SW 1271 (cell line): ENCODE data around the gene PDIK1L.
A peak's percentile ranks its signal among the peaks of the same experiment; 100 is the strongest.

ENCODE experiments used
- DNase-seq, 2 experiments: peaks; one replicate each; lab custom pipeline; 2025; lab: John Stamatoyannopoulos, UW

Gene PDIK1L

DNA sequence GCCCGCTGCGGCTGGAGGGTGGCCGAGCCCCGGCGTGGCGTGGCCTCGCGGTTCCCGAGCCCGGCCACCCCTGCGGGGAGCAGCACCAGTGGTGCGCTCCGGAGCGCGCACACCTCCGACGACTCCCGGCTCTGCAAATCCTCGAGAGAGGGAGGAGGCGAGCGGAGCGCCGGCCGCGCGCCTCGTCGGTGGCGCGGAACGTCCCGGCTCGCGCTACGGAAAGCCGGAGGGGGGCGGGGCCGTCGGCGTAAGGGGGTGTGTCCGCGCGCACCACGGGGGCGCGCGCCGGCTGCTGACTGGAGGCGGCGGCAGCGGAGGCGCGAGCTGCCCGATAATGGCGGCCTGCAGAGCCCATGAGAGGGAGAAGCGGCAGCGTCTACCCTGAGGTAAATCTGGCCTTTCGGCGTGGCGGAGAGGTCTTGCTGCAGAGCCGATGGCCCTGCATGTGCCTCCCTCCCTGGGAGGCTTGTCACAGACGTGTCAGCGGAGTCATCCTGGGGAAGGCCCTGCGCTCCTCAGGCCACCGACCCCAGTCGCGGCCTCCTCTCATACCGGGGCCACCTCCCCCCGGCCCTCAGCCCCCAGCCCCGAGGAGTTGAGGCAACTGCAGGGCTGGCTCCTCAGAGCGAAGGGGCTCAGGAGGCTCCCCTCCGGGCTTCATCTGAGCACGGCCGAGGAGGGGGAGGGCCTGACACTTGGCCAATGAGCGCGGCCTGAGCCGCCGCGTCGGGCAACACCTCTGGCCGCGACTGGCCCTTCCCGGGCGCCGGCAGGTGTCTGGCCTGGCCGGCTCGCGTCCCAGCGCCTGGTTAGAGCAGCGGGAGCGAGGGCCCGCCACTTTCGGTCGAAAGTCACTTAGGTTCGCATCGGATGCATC, at the start of gene PDIK1L:
Gene PDIK1L (plus strand): TSS at position 295 of the 877 bp plus-strand sequence. CDS start 2,485 bp downstream, outside the sequence.
- peak; percentile 69 to 82 for DNase-seq

DNA sequence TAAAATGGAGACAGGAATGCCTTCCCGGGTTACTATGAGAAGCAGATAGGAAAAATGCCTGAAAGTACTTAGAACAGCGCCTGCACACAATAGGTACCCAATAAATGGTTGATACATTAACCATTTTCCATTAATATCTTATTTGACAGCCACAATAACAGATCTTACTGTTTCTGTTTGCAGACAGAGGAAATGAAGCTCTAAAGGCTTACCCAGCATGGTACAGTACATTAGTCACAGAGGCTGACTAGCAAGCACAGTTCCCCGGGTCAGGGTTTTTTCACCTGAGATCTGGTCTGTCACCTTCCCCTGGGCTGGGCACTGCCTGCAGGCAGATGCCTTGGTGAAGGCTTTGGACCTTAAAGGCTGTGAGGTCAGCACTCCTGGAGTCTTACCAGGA, 47.1 kb upstream of the PDIK1L start:
- DNase-seq, result no peak

DNA sequence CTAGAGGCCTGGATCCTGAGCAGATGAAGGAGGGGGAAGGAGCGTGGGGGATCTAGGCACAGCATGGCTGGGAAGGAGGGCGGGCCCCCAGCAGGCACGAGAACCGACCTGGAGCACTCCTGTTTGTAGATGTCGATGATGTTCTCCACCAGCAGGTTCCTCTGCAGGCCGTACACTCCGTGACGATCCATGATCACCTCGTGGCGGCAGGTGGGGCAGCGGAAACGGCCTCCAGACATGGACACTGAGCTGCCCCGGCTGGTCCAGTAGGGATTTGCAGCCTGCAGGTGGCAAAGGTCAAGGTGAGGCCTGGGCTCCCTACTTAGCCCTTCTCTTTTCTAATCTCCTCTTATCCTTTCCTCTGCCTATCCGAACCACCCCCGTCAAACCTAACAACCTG, 45.5 kb upstream of the PDIK1L start:
- DNase-seq, result no peak

DNA sequence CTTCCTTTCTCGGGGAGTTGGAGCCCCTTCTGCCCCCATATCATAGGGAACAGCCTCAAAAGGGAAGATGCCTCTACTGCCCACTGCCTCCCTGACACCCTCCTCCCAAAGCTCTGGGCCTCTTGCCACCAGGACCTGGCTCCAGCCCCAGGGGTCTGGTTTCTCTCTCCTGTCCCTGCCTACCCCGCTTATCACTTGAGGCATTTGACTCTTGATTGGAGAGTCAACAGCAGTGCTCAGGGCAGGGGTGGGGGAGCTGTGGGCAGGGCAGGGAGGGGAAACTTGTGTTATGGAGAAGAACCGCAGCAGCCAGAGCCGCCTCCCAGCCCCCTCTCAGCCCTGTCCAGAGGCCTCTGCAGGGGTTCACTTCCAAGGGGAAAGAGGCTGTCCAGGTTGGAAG, 44.8 kb upstream of the PDIK1L start:
- DNase-seq, result no peak

DNA sequence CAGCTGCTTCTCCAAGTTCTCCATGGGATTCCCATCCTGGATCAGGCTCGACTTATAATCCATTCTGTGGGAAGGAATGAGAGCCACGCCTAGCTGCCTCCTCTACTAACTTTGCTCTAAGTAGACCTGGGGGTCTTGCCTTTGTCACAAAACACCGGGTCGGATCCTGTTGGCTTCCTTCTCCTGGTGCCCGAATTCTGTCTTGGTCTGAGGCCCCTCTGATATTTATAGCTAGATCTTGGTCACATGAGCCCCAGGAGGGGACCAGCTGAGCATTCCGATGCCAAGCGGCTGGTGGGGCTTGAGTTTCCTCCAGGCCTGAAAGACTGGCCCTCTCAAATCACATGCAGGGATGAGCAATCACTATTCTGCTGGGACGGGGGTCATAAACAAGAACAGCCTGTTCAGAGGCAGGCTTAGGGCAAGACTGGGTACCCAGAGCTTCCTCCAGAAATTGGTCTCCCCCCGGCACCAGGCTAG, 44.2 kb upstream of the PDIK1L start, which contains the start of gene TRIM63:
Gene TRIM63 (minus strand): TSS at position 199 of the 480 bp plus-strand sequence. CDS start 136 bp downstream, at position 63.
- no peak for DNase-seq

DNA sequence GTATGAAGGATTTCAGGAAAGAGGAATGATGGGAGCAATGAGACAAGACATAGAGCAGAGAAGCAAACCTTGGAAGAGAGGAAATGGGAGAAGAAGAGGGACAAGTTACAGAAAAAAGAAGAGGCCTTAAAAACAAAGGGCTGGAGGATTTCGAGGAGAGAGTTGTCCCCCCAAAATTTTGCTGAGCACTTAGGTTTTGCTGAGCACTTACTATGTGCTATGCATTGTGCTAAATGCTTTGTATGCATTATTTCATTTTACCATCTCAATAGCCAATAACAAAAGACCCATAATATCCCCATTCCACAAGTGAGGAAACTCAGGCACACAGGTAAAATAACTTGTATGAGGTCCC, 41.7 kb upstream of the PDIK1L start:
- DNase-seq, result no peak

DNA sequence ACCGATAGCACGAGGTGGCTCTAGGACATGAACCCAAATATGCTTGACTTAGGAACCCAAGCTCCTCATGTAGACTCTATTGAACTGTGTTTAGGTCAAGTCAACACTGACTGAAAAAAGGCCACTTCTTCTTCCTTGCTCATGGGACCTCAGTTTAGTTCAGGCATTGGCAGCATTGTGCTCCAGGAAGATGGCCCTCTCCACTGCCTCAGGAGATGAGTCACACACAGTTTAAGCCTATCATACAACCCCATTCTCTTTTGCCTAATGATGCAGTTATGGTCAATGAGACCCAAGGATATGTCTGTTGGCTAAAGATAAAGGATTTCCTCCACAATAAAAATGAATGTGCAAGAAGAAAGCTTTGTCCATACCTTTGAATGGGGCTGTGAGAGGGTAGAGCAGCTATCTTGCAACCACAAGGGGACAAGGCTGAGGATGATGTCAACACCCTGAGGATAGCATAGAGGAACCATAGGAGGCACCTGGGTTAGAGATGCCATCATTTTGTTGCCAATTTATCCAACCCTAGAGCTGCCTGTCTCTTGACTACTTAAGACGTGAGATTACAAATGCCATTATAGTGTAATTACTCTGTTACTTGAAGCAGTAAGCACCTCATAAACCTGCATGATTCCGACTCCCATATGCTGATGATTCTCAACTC, 41.2 kb upstream of the PDIK1L start:
- DNase-seq, result no peak

DNA sequence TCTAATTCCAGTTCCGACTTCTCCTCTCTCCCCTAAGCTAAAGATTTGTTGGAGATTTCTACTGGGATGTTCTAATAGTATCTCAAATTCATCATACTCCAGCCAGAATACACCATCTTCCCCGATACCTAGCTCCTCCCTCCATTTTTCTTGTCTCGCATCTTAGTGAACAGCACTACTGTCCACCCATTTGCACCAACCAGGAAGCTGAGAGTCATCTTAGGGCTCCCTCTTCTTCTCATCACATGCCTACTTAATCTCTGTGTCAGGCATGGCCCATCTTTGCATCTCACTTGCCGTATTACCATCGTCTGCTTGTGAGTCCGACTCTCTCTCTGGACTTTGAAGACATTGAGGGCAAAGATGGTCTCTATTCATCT, 40.7 kb upstream of the PDIK1L start:
- DNase-seq, result no peak

DNA sequence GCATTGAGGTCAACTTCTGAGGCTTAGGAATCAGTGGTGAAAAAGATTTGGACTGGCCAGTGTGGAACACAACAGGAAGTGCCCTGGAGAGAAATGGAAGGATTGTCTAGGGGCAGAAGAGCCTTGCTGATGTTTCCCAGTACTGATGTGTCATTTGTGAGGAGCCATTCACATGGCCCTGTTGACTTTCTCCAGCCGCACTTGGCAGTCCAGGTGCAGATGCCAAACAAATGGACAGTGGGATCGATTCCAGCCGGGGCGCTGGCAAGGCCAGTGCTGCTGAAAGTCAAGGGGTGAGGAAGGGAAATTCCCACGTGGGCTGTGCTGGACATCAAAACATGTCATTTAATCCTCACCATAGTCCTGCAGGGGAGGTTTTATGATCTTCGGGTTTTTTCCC, 39.3 kb upstream of the PDIK1L start:
- DNase-seq, result no peak

DNA sequence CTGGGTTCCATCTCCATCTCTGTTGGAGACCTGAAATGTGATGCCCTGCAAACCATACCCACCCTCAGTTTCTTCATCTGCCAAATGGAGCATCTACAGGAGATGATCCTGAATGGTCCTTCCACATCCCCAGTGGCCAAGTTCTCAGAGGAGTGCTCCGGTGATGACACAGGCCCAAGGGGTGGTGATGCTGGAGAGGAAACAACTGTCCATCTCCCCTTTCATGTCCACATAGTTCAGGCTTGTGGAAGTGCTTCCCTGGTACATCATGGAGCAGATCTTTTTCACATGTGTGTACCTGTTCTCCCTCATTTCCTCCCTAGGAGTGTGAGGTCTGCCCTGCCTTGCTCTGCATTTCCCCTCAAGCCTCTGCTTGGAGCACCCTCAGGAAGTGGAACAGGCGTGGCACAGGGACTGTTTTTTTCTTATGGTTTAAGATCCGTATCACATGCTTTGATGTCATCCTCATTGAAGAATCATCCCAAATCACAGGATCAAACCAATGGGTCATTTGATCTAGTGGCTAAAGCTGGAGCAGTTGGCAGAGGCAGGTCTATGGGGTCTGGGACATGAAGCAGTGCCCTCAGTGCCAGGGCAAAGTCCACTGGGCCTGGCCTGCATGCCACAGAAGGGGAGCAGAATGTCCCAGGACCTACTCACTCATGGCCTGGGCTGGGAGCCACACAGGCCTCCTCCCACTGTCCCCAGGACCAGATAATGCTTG, 36.0 kb upstream of the PDIK1L start:
- DNase-seq, result no peak

DNA sequence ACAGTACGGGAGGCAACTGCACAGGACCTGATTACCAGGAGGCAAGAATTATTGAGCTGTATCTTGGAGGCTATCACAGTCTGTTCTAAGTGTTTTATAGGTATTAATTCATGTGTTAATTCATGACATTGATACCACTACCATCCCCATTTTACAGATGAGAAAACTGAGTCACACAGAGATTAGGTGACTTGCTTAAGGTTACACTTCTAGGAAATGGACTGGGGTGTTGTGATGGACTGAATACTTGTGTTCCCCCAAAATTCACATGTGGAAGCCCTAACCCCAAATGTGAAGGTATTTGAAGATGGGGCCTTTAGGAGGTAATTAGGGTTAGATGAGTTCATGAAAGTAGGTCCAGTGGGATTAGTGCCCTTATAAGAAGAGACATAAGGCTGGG, 34.1 kb upstream of the PDIK1L start:
- DNase-seq, result no peak

DNA sequence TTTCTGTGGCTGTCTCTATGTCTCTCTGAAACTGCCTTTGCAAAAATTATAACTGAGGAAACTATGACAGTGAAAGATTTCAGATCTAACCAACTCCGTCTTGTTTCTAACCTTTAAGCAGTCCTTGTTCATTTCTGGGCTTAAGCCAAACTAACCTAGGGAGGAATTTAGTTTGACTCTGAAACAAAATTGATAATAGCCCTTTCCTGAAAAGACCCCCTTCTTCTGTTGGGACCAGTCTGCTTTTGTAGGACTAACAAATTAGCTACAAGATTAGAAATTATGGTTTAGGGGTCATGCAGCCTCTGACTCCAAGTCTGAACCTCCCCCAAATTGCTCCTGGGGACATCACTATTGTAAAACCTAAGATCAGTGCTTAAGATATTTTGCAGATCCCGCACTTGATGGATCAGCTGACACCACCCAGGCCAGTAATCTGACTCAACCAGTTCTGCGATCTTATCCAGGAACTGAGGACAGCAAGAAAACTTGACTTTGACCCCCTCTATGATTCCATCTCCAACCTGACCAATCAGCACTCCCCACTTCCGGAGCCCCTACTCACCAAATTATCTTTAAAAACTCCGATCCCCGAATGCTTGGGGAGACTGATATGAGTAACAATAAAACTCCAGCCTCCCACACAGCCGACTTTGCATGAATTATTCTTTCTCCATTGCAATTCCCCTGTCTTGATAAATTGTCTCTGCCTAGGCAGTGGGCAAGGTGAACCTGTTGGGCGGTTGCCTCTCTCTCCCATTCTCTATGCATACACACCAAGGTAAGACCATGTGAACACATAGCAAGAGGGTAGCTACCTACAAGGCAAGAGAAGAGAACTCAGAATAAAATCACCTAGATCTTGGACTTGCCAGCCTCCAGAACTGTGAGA, 33.1 kb upstream of the PDIK1L start:
- DNase-seq, result no peak

DNA sequence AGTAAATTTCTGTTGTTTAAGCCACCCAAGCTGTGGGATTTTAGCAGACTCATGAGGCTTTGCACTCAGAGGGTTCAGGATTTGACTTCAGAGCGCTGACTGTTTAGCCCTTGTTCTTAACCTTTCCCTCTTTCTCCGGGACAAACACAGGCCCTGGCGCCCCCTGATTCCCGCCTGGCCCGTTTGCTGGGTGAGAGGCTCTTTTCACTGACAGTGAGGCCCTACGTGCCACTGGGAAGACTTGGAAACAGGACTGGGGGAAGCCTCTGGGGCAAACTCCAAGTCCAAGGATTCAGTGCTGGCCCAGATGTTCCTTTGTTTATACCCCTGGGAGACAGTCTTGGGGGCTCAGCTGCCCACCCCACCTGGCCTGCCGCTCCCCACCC, 32.5 kb upstream of the PDIK1L start:
- DNase-seq, result no peak

DNA sequence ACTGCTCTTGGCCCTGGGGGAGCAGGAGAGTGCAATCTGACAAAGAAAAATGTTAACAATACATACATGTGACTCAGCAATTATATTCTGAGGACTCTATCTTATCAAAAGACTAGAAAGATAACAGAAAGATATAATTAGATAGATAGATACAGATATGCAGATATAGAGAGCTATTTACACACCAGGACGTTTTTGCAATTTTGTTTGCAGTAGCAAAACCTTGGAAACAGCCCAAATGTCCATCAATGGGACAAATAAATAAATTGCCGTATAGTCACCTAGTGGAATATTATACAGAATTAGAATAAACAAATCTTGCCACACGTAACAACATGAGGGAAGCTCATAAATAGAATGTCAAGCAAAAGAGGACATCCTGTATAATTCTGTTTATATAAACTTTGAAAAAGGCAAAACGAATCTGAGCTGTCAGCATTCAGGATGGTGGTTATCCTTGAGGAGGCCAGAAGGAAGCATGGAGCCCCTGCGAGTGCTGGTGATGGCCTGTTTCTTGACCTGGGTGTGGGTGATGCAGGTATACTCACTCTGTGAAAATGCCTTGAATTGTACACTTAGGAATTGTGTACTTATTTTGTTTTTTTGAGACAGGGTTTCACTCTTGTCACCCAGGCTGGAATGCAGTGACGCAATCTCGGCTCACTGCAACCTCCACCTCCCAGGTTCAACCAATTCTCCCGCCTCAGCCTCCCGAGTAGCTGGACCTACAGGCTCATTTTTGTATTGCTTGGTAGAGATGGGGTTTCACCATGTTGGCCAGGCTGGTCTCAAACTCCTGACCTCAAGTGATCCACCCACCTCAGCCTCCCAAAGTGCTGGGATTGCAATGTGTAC, 31.4 kb upstream of the PDIK1L start:
- no peak for DNase-seq

DNA sequence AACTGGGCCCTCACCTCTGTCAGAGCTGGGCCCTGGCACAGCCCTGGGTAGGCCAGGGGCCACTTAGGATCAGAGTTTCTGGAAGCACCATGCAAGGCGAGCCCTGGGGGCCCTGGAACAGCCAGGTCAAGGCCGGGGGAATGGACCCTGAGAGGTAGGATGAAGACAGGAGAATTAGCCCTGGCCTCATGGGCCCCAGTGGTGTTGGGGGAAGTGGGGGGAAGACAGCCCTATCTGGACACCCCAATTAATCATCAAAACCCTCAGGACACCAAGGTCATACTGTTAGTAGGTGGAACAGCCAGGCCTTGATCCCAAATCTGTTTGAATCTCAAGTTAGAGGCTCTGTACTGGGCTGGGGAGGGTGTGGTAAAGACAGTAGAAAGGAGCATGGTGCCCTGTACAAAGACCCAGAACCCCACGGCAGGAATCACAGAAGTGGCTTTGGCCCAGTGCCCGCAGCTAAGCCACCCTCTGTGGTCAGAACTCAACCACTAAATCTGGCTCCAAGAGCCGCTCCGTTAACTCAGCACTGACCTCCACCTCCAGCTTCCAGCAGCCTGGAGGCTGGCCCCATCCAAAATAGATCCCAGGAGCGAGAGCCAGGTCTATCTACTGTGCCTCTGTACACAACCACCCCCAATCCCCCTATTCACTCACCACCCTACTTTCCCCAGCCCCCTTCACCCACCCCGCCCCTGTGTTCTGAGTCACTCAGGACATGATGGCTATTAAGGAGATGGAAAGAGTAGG, 30.2 kb upstream of the PDIK1L start:
- DNase-seq, result no peak

DNA sequence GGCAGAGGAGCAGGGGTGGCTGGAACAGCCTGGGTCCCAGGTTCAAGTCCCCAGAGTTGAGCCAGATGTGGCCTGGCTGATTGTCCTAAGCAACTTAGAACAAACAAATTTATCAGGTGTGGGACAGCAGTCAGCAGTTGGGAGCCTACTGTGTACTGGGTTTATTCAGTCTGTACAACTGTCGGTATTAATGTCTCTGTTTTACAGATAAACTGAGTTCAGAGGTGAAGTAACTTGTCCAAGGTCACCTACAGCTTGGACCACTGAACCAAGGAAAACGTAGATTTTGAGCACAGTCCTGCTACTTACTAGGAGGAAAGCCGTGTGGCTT, 29.6 kb upstream of the PDIK1L start:
- DNase-seq, result no peak

DNA sequence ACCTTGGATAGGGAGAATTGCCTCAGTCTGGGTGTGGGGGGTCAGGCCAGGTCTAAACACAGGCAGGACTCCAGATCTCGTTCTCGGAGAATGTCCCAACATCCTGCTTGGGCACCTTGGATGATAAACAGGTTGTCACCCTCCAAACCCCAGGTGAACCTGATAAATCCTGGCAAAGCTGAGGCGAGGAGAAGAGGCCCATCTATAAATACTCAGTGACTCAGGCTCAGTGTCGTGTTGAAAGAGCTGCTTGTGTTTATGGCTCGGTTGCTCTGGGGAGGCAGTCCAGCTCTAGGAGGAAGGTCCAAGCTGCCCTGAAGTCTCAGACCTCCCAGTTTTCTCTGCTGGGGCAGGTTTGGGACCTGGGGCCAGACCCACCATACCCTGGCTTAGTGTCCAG, 28.4 kb upstream of the PDIK1L start:
- DNase-seq, result no peak

DNA sequence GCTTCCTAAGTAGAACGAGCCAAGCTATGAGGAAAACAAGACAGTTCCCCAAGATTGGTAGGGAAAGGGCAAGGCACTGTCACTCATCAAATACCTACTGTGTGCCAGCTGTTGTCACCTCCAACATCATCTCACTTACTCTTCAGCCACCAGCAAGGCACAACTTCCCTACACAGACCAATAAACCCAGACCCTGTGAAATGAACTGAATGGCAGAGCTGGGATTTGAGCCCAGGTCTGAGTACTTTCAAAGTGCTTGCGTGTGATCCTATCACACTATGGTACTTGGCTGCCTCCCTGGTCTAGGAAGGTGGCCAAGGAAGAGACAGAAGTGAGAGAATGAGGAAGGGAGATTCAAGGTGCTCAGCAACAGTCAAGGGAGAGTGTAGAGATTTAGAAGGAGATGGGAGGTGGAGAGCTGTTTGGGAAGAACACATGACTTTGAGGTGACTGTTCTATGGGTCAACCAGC, 27.5 kb upstream of the PDIK1L start:
- DNase-seq, result no peak

DNA sequence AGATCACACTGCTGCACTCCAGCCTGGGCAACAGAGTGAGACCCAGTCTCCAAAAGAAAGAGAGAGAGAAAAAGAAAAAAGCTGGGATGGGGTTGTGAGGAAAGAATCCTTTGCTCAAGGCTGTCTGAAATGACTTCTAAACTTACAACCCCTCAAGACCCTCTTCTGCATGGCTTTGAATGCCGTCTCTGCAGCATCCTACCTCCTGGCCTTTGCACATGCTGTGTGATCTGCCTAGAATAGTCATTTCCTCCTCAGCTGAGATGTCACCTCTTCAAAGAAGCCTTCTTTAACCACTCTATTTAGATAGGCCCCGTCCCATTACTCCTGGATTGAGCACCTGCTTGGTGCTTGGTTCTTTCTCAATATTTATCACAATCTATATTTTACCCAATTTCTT, 26.8 kb upstream of the PDIK1L start:
- no peak for DNase-seq

DNA sequence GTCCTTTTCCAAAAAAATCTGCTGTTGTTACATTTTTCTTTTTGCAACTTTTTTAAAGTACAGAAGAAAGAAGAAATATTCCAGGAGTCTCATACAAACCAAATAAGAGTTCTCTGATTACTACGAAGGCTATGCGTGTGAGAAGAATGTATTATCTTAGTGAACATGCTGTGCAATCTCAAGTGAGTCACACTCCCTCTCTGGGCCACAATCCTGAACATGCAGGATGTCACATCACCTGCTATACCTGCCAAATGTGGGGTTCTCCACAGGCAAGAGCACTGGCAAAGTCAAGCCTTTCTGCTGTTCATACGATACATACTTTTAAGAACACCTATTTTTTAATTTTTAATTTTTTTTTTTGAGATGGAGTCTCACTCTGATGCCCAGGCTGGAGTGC, 22.5 kb upstream of the PDIK1L start:
- DNase-seq, result no peak
